ENCODE results near the gene TIAM2.
"Not testable (repeated sequence)": the region's sequence is repeated elsewhere in the genome, so short reads cannot be mapped to it uniquely, and the experiment has no call there.

TIAM2 gene

DNA sequence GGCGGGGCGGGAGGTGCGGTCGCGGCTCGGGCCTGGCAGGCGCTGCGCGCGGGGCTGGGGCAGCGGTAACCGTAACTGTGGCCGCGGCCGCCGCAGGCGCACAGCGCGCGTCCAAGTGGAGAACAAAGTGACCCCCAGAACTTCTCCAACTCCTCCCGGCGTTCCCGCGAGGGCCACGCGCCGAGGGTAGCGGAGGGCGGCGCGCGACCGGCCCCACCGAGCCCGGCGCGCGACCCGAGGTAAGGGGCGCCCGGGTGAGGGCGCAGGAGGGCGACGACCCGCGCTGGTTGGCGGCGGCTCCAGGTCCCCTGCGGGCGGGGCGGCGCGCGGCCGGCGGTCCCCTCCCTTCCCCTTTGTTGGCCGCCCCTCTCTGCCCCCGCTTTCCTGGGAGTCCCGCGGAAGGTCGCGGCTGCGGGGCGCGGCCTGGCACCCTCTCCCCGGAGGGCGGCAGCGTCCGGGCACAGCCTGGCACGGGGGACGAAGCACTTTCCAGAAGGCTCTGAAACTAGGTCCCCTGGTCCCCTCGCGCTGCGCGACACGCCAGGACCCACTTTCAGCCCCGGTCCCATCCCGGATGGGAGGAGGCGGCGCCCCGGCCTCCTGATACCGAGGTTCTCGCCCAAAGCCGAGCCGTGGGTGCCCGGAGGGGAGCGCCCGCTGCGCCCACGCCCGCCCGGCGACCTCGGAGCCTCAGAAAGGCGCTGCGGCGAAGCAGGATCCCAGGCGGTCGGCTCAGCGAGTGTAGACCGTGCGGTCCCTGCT lies at the start of gene TIAM2:
TSS of gene TIAM2 (plus strand) at position 62 of the 762 bp plus-strand sequence. CDS start 133,909 bp downstream, outside the sequence.
- no peak for DNase-seq (ENCODE audit: low read depth)

DNA sequence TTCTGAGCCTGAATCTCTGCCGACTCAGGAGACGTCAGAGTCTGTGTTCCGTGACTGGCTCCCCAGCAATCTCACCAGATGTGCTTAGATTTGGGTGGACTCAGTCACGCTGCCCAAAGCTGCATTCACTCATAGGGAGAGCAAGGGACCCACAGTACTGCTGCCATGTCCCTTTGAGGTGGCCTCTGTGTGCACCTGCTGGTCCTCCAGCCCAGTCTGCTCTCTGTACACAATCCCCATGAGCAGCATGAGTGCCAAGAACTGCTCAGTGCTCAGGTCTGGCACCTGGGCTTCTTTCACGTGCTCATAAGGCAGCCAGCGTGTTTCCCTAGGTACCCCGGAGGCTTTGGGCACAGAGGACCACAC lies 44.2 kb upstream of the TIAM2 start:
- DNase-seq (ENCODE audit: low read depth): no peak

DNA sequence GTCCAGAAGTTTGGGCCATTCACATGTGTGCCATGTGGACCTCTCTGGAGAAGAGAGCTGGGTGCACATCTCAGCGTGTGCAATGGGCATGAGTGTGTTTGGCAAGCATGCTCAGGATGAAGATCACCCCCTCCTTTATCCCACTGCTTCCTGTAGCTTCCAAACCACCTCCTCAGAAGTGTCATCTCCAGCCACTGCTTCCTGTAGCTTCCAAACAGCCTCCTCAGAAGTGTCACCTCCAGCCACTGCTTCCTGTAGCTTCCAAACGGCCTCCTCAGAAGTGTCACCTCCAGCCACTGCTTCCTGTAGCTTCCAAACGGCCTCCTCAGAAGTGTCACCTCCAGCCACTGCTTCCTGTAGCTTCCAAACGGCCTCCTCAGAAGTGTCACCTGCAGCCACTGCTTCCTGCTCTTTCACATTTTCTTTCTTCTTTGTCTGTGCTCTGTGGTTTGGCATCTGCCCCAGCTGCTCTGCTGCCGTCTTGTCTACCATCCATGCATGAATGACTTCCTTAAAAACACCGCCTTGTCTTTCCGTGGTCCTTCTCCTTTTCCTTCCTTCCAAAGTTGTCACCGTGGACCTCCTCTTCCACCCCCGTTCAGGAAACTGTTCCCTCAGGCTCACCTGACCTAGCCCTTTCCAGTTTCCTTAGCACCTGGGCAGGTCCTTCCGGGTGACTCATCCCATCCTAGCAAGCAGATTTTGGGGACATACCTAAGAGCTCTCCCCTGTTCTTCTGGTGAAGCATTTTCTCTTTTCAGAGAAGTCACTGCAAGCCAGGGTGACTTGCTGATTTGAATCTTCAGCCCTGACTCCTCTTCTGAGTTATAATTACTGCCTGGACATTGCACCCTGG lies 43.5 kb upstream of the TIAM2 start:
- DNase-seq (ENCODE audit: low read depth): no peak

DNA sequence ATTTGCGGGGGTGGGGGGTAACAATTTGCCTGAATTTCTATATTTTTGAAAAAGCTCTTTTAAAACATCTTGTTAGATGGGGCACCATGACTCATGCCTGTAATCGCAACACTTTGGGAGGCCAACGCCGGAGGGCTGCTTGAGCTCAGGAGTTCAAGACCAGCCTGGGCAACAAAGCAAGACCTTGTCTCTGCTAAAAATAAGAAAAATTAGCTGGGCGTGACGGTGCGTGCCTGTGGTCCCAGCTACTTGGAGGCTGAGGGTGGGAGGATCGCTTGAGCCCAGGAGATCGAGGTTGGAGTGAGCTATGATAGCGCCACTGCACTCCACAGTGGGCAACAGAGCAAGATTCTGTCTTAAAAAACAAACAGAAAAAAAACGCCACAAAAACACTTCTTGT lies 41.5 kb upstream of the TIAM2 start:
- DNase-seq (ENCODE audit: low read depth): no peak

DNA sequence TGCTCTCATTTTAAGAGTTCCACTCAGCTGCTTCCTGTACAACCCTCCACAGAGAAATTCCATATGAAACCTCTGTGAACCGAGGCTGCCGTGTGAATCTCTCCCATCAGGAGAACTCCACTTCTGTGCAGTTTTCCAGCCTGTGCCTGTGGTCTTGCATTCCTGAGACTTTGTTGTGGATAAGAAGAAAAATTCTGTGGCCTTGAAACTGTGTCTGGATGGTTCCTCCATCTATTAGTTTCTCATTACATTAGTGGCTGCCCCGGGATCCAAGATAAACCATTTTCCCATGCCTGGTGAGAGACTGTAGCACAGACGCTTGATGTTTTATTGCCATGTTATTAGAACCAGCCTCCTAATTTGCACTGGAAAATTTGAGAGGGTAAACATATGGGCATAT lies 40.8 kb upstream of the TIAM2 start:
- no peak for DNase-seq (ENCODE audit: low read depth)

DNA sequence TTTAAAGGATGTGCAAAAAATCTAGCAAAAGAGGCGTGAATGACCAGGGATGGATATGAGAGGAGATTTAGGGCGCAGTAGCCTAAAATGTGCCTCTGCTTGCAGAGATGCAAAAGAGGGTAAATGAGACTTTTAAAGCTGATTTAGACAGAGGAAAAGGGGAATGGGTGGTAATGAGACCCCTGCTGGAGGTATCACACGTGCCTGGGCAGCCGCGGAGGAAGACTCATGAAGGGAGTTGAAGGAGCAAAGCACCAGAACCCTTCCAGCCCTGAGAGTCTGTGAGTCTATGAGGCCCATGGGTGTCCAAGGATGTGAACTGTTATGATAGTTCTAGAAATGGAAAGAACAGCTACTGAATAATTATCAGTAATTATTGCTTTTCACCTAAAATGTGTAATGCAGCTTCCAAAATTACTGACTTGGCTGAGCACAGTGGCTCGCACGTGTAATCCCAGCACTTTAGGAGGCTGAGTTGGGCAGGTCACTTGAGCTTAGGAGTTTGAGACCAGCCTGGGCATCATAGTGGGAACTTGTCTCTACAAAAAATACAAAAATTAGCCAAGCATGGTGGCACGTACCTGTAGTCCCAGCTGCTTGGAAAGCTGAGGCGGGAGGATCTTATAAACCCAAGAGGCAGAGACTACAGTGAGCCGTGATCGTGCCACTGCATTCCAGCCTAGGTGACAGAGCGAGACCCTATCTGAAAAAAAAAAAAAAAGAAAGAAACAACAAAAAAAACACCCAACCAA lies 38.2 kb upstream of the TIAM2 start:
- no peak for DNase-seq (ENCODE audit: low read depth)

DNA sequence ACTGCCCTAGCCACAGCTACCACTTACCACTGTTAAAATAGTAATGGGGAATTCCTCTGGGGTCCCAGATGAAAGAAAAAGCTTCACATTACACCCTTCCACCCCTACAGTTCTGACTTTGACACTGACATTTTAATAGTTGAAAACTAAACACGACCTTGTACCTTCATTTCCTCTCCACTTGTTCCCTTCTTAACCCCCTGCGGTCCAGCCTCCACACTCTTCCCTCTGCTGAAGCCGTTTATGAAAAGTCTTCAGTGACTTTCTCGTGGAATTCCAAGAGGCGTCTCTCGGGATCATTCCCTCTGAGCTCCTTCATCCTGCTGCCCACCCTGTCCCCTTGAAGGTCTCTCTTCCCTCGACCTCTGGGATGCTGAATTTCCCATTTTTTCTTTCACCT lies 36.6 kb upstream of the TIAM2 start:
- no peak for DNase-seq (ENCODE audit: low read depth)

DNA sequence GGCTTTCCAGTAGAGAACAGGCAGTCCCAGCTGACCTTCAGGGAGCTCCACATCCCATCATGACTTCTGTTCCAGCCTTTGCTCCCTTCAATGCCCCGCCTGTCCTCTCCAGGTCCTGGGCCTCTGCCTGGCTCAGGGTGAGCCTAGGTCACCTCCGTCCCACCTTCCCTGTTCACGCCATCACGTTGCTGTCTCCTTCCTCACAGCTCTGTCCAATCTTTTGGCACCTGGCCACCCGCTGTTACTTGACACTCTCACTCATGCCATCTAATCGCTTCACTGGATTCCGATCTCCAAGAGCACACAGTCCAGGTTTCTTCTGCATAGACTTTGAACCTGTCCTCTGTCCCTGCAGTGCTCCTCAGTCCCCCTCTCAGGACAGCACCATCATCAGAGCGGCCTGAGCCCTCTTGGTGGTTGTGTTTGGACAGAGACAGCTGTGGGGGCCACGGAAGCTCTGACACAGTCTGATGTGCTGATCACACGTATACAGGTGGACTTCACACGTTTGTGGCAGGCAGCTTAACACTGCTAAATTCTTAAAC lies 34.7 kb upstream of the TIAM2 start:
- no peak for DNase-seq (ENCODE audit: low read depth)

DNA sequence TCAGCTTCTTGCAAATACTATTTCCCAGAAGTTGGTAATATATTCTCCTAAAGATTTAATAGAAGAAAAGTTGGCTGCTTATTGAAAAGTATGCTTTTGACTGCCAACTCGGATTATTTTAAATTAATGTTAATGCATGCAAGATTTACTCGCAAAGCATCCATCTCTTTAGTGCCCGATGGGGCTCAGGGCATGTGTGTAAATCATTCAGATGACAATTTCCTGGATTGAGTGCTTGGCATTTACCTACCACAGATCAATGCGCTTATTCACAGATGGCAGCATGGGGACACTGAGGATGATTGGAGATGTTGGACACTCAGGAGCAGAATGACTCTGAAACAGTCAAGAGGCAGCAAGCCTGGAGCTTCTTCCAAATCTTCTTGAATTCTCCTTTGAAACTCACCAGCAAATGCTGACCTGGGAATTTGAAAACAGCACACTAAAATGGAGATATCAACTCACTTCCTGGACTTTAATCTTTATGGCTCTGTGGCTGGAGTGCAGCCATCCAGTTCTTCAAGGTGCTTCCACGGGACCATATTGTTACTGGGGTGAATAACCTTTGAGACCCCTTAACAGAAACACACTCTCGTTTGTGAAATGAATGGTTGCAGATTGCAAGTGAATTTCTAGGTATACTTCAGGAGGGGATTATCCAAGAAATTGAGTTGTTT lies 34.1 kb upstream of the TIAM2 start:
- no peak for DNase-seq (ENCODE audit: low read depth)

DNA sequence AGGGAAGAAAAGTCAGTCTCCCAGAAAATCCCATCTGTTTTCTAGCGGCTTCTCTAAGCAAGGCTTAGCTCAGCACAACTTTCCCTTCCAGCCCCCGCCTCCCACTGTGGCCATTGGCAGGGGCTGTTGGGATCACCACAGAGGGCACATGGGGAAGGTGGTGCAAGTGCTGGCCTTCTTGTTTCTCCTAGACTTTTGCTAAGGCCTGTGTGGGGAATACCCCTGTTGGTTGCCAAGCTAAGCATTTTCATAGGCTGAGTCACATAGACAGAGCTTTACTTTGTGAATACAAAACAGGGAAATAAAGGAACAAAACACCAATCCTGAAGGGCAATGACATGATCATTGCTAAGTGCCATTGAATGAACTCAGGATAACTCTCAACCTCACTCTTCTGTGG lies 32.4 kb upstream of the TIAM2 start:
- DNase-seq (ENCODE audit: low read depth): peak; percentile 31

DNA sequence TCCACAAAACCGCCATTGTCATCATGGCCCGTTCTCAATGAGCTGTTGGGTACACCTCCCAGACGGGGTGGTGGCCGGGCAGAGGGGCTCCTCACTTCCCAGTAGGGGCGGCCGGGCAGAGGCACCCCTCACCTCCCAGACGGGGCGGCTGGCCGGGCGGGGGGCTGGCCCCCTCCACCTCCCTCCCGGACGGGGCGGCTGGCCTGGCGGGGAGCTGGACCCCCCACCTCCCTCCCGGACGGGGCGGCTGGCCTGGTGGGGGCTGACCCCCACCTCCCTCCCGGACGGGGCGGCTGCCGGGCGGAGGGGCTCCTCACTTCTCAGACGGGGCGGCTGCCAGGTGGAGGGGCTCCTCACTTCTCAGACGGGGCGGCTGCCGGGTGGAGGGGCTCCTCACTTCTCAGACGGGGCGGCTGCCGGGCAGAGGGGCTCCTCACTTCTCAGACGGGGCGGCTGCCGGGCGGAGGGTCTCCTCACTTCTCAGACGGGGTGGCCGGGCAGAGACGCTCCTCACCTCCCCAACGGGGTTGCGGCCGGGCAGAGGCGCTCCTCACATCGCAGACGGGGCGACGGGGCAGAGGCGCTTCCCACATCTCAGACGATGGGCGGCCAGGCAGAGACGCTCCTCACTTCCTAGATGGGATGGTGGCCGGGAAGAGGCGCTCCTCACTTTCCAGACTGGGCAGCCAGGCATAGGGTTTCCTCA lies 28.9 kb upstream of the TIAM2 start:
- not testable (repeated sequence) for DNase-seq (ENCODE audit: low read depth)

DNA sequence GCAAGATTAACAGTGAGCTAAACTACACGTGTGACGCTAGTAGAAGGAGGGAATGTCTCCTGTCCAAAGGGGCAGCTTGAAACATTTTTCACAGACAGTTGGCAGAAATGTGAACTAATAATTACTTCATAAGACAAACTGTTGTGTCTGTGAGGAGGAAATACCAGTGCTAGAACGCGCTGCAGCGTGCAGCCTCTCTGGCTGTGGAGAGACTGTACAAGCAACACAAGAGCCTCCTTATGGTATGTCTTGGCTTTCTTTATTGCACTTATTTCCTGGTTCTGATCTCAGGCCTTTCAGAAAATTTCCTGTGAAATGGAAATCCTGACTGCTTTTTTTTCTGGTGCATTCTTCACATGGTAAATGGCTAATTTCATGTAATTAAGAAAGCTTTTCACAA lies 25.3 kb upstream of the TIAM2 start:
- no peak for DNase-seq (ENCODE audit: low read depth)

DNA sequence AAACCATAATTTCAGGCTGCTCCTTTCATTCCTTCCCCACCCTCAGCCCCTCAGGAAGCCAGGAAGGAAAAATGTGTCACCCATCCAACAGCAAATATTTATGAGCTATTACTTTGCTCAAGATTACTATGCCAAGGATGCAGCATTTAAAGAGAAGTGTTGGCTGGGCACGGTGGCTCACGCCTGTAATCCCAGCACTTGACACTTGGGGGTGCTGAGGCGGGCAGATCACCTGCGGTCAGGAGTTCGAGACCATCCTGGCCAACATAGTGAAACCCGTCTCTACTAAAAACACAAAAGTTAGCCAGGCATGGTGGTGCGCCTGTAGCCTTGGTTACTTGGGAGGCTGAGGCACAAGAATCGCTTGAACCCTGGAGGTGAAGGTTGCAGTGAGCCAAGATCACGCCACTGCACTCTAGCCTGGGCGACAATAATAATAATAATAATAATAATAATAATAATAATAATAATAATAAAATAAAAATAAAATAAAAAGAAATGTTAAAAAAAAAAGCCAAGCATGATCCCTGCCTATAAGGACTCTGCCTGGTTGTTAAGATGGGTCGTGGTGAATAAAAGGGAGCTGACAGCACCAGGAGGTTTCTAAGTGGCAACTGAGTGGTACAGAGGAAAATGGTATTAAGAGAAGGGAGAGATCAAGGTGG lies 20.5 kb upstream of the TIAM2 start:
- no peak for DNase-seq (ENCODE audit: low read depth)

DNA sequence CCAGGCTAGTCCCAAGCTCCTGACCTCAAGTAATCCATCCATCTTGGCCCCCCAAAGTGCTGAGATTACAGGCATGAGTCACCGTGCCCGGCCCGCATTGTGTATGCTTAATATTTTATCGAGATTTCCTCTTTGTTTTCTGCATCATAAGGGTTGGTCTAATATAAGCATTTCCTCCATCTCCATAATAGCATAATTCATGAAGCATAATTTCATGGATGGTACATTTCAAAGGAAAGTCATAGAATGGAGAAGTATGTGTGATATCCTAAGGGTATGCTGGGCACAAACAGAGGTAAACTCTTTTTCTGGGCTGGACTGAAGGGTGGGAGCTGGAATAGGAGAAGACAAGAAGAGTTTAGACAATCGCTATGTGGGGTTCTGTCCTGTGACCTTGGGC lies 17.5 kb upstream of the TIAM2 start:
- no peak for DNase-seq (ENCODE audit: low read depth)

DNA sequence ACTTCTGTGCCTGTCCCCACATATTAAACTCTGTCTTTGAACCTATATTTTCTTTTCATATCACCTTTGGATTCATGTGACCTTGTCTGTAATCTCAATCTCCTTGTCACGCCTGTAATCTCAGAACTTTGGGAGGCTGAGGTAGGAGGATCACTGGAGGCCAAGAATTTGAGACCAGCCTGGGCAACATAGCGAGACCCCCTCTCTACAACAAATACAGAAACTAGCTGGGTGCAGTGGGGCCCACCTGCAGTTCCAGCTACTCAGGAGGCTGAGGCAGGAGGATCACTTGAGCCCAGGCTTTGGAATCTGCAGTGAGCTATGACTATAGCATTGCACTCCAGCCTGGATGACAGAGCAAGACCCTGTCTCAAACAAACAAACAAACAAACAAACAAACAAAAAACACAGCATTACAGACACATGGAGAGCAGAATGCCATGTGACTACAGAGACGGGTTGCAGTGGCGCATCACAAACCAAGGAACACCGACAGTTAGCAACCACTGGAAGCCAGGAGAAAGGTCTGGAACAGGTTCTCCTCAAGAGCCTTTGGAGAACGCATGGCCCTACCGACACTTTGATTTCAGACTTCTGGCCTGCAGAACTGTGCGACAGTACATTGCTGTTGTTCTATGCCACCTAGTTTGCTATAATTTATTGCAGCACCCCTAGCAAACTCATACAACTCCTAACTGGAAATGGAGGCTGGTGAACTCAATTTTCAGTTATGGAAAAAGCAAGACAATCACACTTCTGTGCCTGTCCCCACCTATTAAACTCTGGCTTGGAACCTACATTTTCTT lies 14.6 kb upstream of the TIAM2 start:
- no peak for DNase-seq (ENCODE audit: low read depth)

DNA sequence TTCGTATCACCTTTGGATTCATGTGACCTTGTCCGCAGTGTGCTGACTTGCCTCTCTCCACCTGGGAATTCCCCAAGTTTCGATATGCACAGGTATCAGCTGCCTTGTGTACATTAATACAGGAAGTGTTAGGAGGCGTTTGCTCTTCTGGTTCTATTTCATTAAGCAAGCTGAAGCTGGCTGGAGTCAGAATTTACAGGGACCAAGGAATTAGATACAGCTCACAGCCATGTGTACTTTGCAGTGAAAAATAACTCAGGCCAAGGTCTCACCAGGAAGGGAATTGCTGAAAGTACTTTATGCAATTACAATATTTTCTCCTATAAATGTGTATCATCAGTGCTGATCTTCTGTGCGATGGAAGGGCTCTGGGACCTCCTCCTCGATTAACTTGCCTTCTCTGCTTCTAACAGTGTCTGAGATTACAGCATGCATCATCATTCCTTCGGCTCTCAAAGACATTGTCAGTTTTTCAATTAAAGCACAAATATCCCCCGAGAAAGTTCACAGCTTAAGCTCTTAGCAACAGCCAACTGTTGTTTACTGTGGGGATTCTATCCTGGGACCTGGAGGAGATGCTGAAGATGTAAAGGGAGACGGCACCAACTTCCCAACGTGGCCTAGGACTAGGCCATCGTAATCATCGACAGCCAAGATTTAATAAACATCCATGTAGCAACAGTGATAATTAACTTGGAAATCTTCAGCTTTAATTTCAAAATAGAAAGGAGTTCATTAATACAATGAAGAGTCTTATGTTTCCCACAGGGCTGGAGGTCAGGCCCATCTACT lies 13.8 kb upstream of the TIAM2 start:
- no peak for DNase-seq (ENCODE audit: low read depth)

DNA sequence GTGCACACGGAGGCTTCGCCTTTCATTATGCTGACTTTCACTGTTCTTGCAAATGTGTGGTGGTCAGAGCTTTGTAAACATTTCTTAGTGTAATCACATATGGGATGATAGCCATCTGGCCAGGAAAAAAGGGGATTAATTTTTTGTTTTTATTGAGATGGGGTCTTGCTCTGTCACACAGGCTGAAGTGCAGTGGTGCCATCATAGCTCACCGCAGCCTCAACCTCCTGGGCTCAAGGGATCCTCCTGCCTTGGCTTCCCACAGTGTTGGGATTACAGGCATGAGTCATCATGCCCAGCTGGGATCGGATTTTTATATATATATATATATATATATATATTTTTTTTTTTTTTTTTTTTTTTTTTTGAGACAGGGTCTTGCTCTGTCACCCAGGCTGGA lies 11.0 kb upstream of the TIAM2 start:
- no peak for DNase-seq (ENCODE audit: low read depth)

DNA sequence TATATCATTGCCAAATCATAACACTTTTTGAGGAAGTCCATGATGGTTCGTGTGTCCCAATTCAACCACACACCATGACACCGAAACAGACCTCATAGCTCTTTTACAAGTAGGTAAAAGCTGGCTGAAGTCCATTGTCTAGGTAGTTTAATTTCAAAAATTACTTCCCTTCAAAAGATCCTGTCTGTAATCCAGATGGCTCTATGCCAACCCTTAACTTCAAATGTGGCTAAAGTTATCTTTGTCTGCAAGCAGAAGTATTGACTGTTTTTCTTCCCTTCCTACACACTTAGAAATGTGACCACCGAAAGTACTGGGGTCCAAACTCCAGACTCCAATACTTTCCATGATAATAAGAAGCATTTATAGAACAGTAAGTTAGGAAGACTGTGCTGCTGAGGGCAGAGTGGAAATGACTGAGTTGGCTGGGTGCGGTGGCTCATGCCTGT lies 8.3 kb upstream of the TIAM2 start:
- DNase-seq (ENCODE audit: low read depth): no peak

DNA sequence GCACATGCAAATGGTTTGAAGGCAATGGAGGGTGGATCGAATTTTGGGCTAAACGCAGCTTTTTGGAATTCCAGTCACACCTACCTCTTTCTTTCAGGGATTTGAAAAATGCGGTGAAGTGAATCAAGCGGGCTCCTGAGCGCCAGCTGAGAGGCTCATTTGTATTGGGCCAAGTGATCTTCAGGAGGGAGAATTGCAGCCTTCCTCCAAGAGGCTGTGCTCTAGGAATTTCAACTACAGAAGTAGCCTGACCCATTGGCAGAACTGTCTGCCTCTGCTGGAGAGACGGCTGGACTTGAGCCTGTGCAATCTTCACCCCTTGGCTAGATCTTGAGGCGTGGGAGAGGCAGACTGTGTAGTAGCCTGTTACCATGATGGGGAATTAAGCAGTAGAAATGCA lies 5.7 kb upstream of the TIAM2 start:
- no peak for DNase-seq (ENCODE audit: low read depth)

Data from HS-27A (cell line).